Measurements from ENCODE around the gene GJD2.

GRCh38 chr15:34796847-34797435, 42.1 kb upstream of the GJD2 start:
- TF ChIP-seq CTCF (conservative IDR thresholded peaks at IDR 0.05 in 1 of 2, IDR thresholded peaks at IDR 0.05 in 1 of 2; ENCODE audit: extremely low read depth in 1 of 2, insufficient read depth in 1 of 2, low read depth in 1 of 2, low read length in 2 of 2) (no peak), EZH2 (IDR thresholded peaks at IDR 0.05; ENCODE audit: borderline replicate concordance, low read length) (no peak)

All from mammary epithelial cell (primary cell).